HL-60/S4 treated with phorbol 12-myristate 13-acetate at 8.2 ng/mL for 4 days and 3 days (cell line): ENCODE results near the gene MZT2A.
"Not testable (repeated sequence)": the region's sequence is repeated elsewhere in the genome, so short reads cannot be mapped to it uniquely, and the experiment has no call there.

ENCODE experiments used
- in situ Hi-C: fragments of 300-500 bp; cut with MboI; formaldehyde crosslinking; loops from 2 replicates; pipeline ENCODE4 v1.15.0; 2022; ENCODE audit warnings: low sequenced_read_pairs

The MZT2A gene

GRCh38 chr2:131493199-131493968 is 1.2 kb upstream of the MZT2A start:
- in situ Hi-C loops: no loop called here

- in situ Hi-C loops: no loop called here
Observed at GRCh38 chr2:131492418-131493198, 411 bp upstream of the MZT2A start.

GRCh38 chr2:131491469-131491836 is 744 bp downstream of the MZT2A start:
- in situ Hi-C loops: not testable (repeated sequence)

GRCh38 chr2:131490616-131491468 is 1.4 kb downstream of the MZT2A start:
- in situ Hi-C loops: not testable (repeated sequence)

GRCh38 chr2:131488306-131489205 is 3.6 kb downstream of the MZT2A start:
- in situ Hi-C loops: no loop called here

GRCh38 chr2:131486201-131486902 is 5.8 kb downstream of the MZT2A start:
- in situ Hi-C loops: not testable (repeated sequence)

GRCh38 chr2:131484906-131485460 is 7.2 kb downstream of the MZT2A start:
- in situ Hi-C loops: not testable (repeated sequence)

GRCh38 chr2:131483981-131484820 is 8.0 kb downstream of the MZT2A start:
- in situ Hi-C loops: not testable (repeated sequence)

GRCh38 chr2:131482506-131483155 is 9.6 kb downstream of the MZT2A start:
- in situ Hi-C loops: not testable (repeated sequence)

- in situ Hi-C loops: not testable (repeated sequence)
Observed at GRCh38 chr2:131480351-131480750, 11.8 kb downstream of the MZT2A start.

- in situ Hi-C loops: not testable (repeated sequence)
Observed at GRCh38 chr2:131478850-131479461, 13.2 kb downstream of the MZT2A start.

- in situ Hi-C loops: not testable (repeated sequence)
Observed at GRCh38 chr2:131478074-131478849, 13.9 kb downstream of the MZT2A start.

GRCh38 chr2:131477227-131477626 is 15.0 kb downstream of the MZT2A start:
- in situ Hi-C loops: not testable (repeated sequence)

- in situ Hi-C loops: not testable (repeated sequence)
Observed at GRCh38 chr2:131476363-131476762, 15.8 kb downstream of the MZT2A start.

- in situ Hi-C loops: no loop called here
Observed at GRCh38 chr2:131475831-131476230, 16.4 kb downstream of the MZT2A start, which contains the start of gene TUBA3D. TUBA3D (plus strand) TSS chr2:131476119; CDS start chr2:131476200, 81 bp downstream.

GRCh38 chr2:131473266-131473665 is 18.9 kb downstream of the MZT2A start:
- in situ Hi-C loops: not testable (repeated sequence)

GRCh38 chr2:131471624-131472023 is 20.6 kb downstream of the MZT2A start:
- in situ Hi-C loops: not testable (repeated sequence)
